HepG2 (cell line): Measurements from ENCODE around the gene RAB5B. TPM values are rescaled to one million over a fixed set of nuclear protein-coding genes. Genes with fewer than 3 reads are reported as not detected.

ENCODE experiments used
- ATAC-seq: fragments of 200-7000 bp; cut with Tn5 transposase; 3 replicates; pipeline ENCODE4 v1.9.1; 2020; ENCODE audit warnings: mild to moderate bottlenecking, moderate library complexity
- BruUV-seq: library from RNA; stranded (reverse); fragments of 400-500 nt; replicated peaks from 2 replicates; lab custom pipeline; 2021; lab: Mats Ljungman, UMichigan
- CTCF ChIA-PET: fragments of 300-600 bp; formaldehyde crosslinking; extraction: SDS; loops from one replicate; lab custom pipeline; 2021; ENCODE audit warnings: low total read pairs, inconsistent platforms, low intra/inter-chr PET ratio; lab: Yijun Ruan, JAX
- POLR2A ChIA-PET: fragments of 350-600 bp; sonication (Branson Sonifier 250); formaldehyde crosslinking; loops from one replicate; lab custom pipeline; 2020; ENCODE audit warnings: antibody characterized with exemption, inconsistent platforms; lab: Yijun Ruan, JAX
- DNase-seq: peaks from one replicate; pipeline ENCODE4 v3.0.0-alpha.2; 2015; ENCODE audit warnings: low spot score
- FAIRE-seq: peaks from 3 replicates; lab custom pipeline; 2011; peaks lifted over from hg19 to GRCh38; lab: Jason Lieb, UNC
- H2AFZ ChIP-seq: one replicate; pipeline ENCODE4 v1.6.1; 2011; ENCODE audit warnings: low read length, inconsistent platforms
- H3K27ac ChIP-seq: fragments of 300-600 bp; 3 replicates; pipeline ENCODE4 v1.8.0; 2011; ENCODE audit warnings: mixed run types, mild to moderate bottlenecking, mixed read lengths, low read length, inconsistent platforms; ENCODE audit not compliant: insufficient read depth; ENCODE audit errors: extremely low read length
- H3K27me3 ChIP-seq, 2 experiments: fragments of 200-600 bp in 1 of 2; 2 replicates in 1 of 2; 3 replicates in 1 of 2; pipeline versions ENCODE4 v1.6.0 to v1.8.0; 2011; ENCODE audit warnings: low read length in 2 of 2, mild to moderate bottlenecking in 2 of 2, moderate library complexity in 2 of 2, inconsistent platforms in 1 of 2; ENCODE audit not compliant: insufficient read depth in 2 of 2, control insufficient read depth in 1 of 2
- H3K36me3 ChIP-seq, 2 experiments: fragments of 200-600 bp in 1 of 2; replicated peaks in 1 of 2; 2 replicates in 1 of 2; 3 replicates in 1 of 2; pipeline versions ENCODE4 v1.5.1 to v1.8.0; 2011; ENCODE audit warnings: low read length in 2 of 2, inconsistent platforms in 1 of 2; ENCODE audit not compliant: insufficient read depth in 2 of 2, control insufficient read depth in 1 of 2
- H3K4me1 ChIP-seq: 2 replicates; pipeline ENCODE4 v1.5.1; 2012; ENCODE audit warnings: low read length, inconsistent platforms; ENCODE audit not compliant: insufficient read depth
- H3K4me2 ChIP-seq: 2 replicates; pipeline ENCODE4 v1.6.0; 2011; ENCODE audit warnings: low read depth, low read length, inconsistent platforms
- H3K4me3 ChIP-seq, 3 experiments: fragments of 200-600 bp in 1 of 3; sonication (generic), shearing (Covaris generic) in 1 of 3; replicated peaks in 1 of 3; 2 replicates each; pipeline ENCODE4 v1.5.1; 2011 to 2016; ENCODE audit warnings: low read length in 3 of 3, inconsistent platforms in 2 of 3, low read depth in 2 of 3, mild to moderate bottlenecking in 2 of 3, control low read depth in 1 of 3, mixed read lengths in 1 of 3; ENCODE audit not compliant: insufficient read depth in 1 of 3
- H3K79me2 ChIP-seq: one replicate; pipeline ENCODE4 v1.6.1; 2011; ENCODE audit warnings: low read length, inconsistent platforms; ENCODE audit not compliant: insufficient read depth
- H3K9ac ChIP-seq: 2 replicates; pipeline ENCODE4 v1.6.0; 2011; ENCODE audit warnings: mild to moderate bottlenecking, low read depth, low read length, inconsistent platforms; ENCODE audit not compliant: insufficient read depth
- H3K9me3 ChIP-seq: 2 replicates; pipeline ENCODE4 v1.5.1; 2012; ENCODE audit warnings: mild to moderate bottlenecking, low read length
- H4K20me1 ChIP-seq: 2 replicates; pipeline ENCODE4 v1.6.0; 2011; ENCODE audit warnings: inconsistent platforms, mild to moderate bottlenecking, low read length, moderate library complexity; ENCODE audit not compliant: insufficient read depth
- DBP ChIP-seq: sonication (generic); formaldehyde crosslinking; IDR thresholded peaks from 2 replicates; pipeline ENCODE4 v1.4.0; 2020; ENCODE audit warnings: missing genetic modification reagents; ENCODE audit errors: not compliant biosample characterization
- FOSL2 ChIP-seq: sonication (generic); formaldehyde crosslinking; IDR thresholded peaks from 2 replicates; pipeline ENCODE4 v1.4.0; 2020; ENCODE audit warnings: missing genetic modification reagents
- GLI4 ChIP-seq: sonication (generic); formaldehyde crosslinking; IDR thresholded peaks from 2 replicates; pipeline ENCODE4 v1.5.1; 2020; ENCODE audit warnings: missing genetic modification reagents, mild to moderate bottlenecking, moderate library complexity, borderline replicate concordance
- GLMP ChIP-seq: sonication (generic); formaldehyde crosslinking; IDR thresholded peaks from 2 replicates; pipeline ENCODE4 v1.9.0; 2021; ENCODE audit warnings: missing genetic modification reagents, mild to moderate bottlenecking, borderline replicate concordance
- ISX ChIP-seq: sonication (generic); formaldehyde crosslinking; conservative IDR thresholded peaks from 2 replicates; pipeline ENCODE4 v1.5.0; 2020; ENCODE audit warnings: missing genetic modification reagents
- JUND ChIP-seq: sonication (generic); formaldehyde crosslinking; IDR thresholded peaks from 2 replicates; pipeline ENCODE4 v1.8.0; 2022; ENCODE audit warnings: mild to moderate bottlenecking, missing genetic modification reagents
- KDM6A ChIP-seq: IDR thresholded peaks from 2 replicates; pipeline ENCODE4 v1.6.1; 2016; ENCODE audit warnings: low read depth
- MAFF ChIP-seq: IDR thresholded peaks from 2 replicates; pipeline ENCODE4 v1.6.1; 2011; ENCODE audit warnings: low read depth, low read length, improper control_type of control experiment
- NR1H2 ChIP-seq: sonication (generic); formaldehyde crosslinking; IDR thresholded peaks from 2 replicates; pipeline ENCODE4 v1.8.1; 2022; ENCODE audit warnings: low read depth, missing genetic modification reagents, borderline replicate concordance
- NRL ChIP-seq: sonication (generic); formaldehyde crosslinking; IDR thresholded peaks from 2 replicates; pipeline ENCODE4 v1.5.0; 2020; ENCODE audit warnings: missing genetic modification reagents, mild to moderate bottlenecking, moderate library complexity, borderline replicate concordance
- RFX5 ChIP-seq: IDR thresholded peaks from 2 replicates; pipeline ENCODE4 v1.6.1; 2011; ENCODE audit warnings: low read depth, low read length, improper control_type of control experiment
- SMARCC2 ChIP-seq: fragments of 450-650 bp; IDR thresholded peaks from 2 replicates; pipeline ENCODE4 v1.6.1; 2017; ENCODE audit warnings: antibody characterized with exemption, mild to moderate bottlenecking
- SMC3 ChIP-seq: IDR thresholded peaks from 2 replicates; pipeline ENCODE4 v1.6.1; 2011; ENCODE audit warnings: low read length, improper control_type of control experiment
- STAG1 ChIP-seq: sonication (generic); formaldehyde crosslinking; IDR thresholded peaks from 2 replicates; pipeline ENCODE4 v1.4.0; 2020; ENCODE audit warnings: missing genetic modification reagents
- XRCC5 ChIP-seq: fragments of 200-400 bp; formaldehyde crosslinking; optimal IDR thresholded peaks from 2 replicates; pipeline ENCODE3; 2017; ENCODE audit warnings: mild to moderate bottlenecking, low read length
- ZBTB34 ChIP-seq: sonication (generic); formaldehyde crosslinking; IDR thresholded peaks from 2 replicates; pipeline ENCODE4 v1.8.0; 2022; ENCODE audit warnings: mild to moderate bottlenecking, missing genetic modification reagents
- ZIK1 ChIP-seq: sonication (generic); formaldehyde crosslinking; IDR thresholded peaks from 2 replicates; pipeline ENCODE4 v1.5.0; 2020; ENCODE audit warnings: mild to moderate bottlenecking, low read depth, missing genetic modification reagents, borderline replicate concordance
- ZNF160 ChIP-seq: sonication (generic); formaldehyde crosslinking; IDR thresholded peaks from 2 replicates; pipeline ENCODE4 v1.8.0; 2022; ENCODE audit warnings: mild to moderate bottlenecking, inconsistent platforms, missing genetic modification reagents
- ZNF253 ChIP-seq: sonication (generic); formaldehyde crosslinking; IDR thresholded peaks from 2 replicates; pipeline ENCODE4 v1.8.0; 2022; ENCODE audit warnings: mild to moderate bottlenecking, missing genetic modification reagents, borderline replicate concordance
- ZNF441 ChIP-seq: sonication (generic); formaldehyde crosslinking; IDR thresholded peaks from 2 replicates; pipeline ENCODE4 v1.7.0; 2021; ENCODE audit warnings: missing genetic modification reagents, borderline replicate concordance
- ZNF501 ChIP-seq: sonication (generic); formaldehyde crosslinking; IDR thresholded peaks from 2 replicates; pipeline ENCODE4 v1.5.1; 2020; ENCODE audit warnings: mild to moderate bottlenecking, moderate library complexity, missing genetic modification reagents
- ZNF605 ChIP-seq: sonication (generic); formaldehyde crosslinking; IDR thresholded peaks from 2 replicates; pipeline ENCODE4 v1.8.0; 2022; ENCODE audit warnings: mild to moderate bottlenecking, missing genetic modification reagents
- ZSCAN31 ChIP-seq: sonication (generic); formaldehyde crosslinking; IDR thresholded peaks from 2 replicates; pipeline ENCODE4 v1.5.0; 2020; ENCODE audit warnings: low read depth, mild to moderate bottlenecking, missing genetic modification reagents
- WGBS: methylation state at CpG from one replicate; pipeline ENCODE4 v1.1.6; 2017; ENCODE audit warnings: low lambda C conversion rate; 5-methylcytosine and 5-hydroxymethylcytosine counted together
- in situ Hi-C: cut with HindIII; loops from 2 replicates; pipeline ENCODE4 v1.10.0; 2017; ENCODE audit warnings: low pct_unique_long_range_greater_than_20kb; ENCODE audit not compliant: extremely low pct_ligation_motif_present
- intact Hi-C: fragments of 100-400 bp; cut with micrococcal nuclease; formaldehyde crosslinking; loops from one replicate; pipeline ENCODE4 v1.10.0; 2022; ENCODE audit not compliant: unreplicated experiment
- polyA plus RNA-seq, 8 experiments: library from polyadenylated mRNA; depleted of rRNA in 3 of 8; stranded (reverse) in 7 of 8; unstranded in 1 of 8; fragments of >200 nt; fragmentation: Illumina TruSeq in 4 of 8; extraction: Trizol in 4 of 8; gene quantifications; 2 replicates each; pipeline versions ENCODE4 v1.2.1 to v1.2.3, GENCODE V29; 2011 to 2016; ENCODE audit warnings: low read depth in 4 of 8, missing spikeins in 1 of 8, mixed read lengths in 1 of 8; ENCODE audit not compliant: insufficient read depth in 1 of 8
- total RNA-seq, 5 experiments: library from RNA; depleted of rRNA; stranded (reverse); fragments of >200 nt; fragmentation: Illumina TruSeq; extraction: Trizol; gene quantifications; 2 replicates each; pipeline ENCODE4 v1.2.3, GENCODE V29; 2016; ENCODE audit warnings: low read depth in 1 of 5

Gene RAB5B
- total and polyA plus RNA-seq, 2 of the 13 experiments (the other 11 are each of a cell fraction or from before 2014, with no cell fraction given): 26.0 to 68.3 TPM

GRCh38 chr12:55955800-55956508 lies 17.9 kb upstream of the RAB5B start:
- Histone ChIP-seq H4K20me1 (no peaks in the 10 kb centered on the region), H3K4me3 (no peak overlapping the region), H3K9me3 (no peaks in the 10 kb centered on the region), H3K4me2 (no peak overlapping the region), H3K36me3 (no peaks in the 10 kb centered on the region), H3K27me3 (no peaks in the 10 kb centered on the region), H3K4me1 (peaks cover 12% of the 10 kb centered on the region), H3K27ac (no peak overlapping the region), H2AFZ (no peak overlapping the region), H3K9ac (no peak overlapping the region), H3K79me2 (no peaks in the 10 kb centered on the region)
- ChIA-PET CTCF (interaction anchor here (0.7 to 1.5 kb wide), 4 partner anchors 18 to 86 kb away, joined by 3 to 6 read pairs (median 4); partner anchors contain the start of genes RAB5B and RPS26), POLR2A (interaction anchor here (4.9 kb wide), 1 partner anchor 18 kb away, joined by 23 read pairs; the partner anchor contains the start of gene RAB5B)
- 78% methylated on average over 5 of the region's 6 CpGs for WGBS
- peak; percentile 78 for ATAC-seq
- no peak for FAIRE-seq
- BruUV-seq: no TSS peak
- intact Hi-C loops (no loop called here), in situ Hi-C loops (no loop called here)
- peak; percentile 48 for DNase-seq
- TF ChIP-seq MAFF (no peak), SMARCC2 (no peak), FOSL2 (peak; percentile 93), ZNF160 (CRISPR knock-in tag) (no peak), NRL (CRISPR knock-in tag) (no peak), SMC3 (peak; percentile 49; the same call in 1 of the 2 replicates), ZSCAN31 (CRISPR knock-in tag) (no peak), ISX (CRISPR knock-in tag) (no peak), GLI4 (CRISPR knock-in tag) (no peak), ZNF441 (CRISPR knock-in tag) (no peak), STAG1 (CRISPR knock-in tag) (peak; percentile 31), ZNF605 (CRISPR knock-in tag) (no peak), JUND (CRISPR knock-in tag) (peak; percentile 53; the same call in 1 of the 2 replicates), NR1H2 (CRISPR knock-in tag) (no peak), DBP (CRISPR knock-in tag) (no peak), ZNF501 (CRISPR knock-in tag) (no peak), RFX5 (0 out of 2 replicates have a peak, but pooled peaks have one; percentile 27), XRCC5 (peak; percentile 42), KDM6A (CRISPR knock-in tag) (no peak), GLMP (CRISPR knock-in tag) (no peak), ZBTB34 (no peak), ZIK1 (CRISPR knock-in tag) (no peak), ZNF253 (CRISPR knock-in tag) (no peak)
